Retinal pigment epithelial cell (primary cell): ENCODE measurements around the gene BZW2.
A peak's percentile ranks its signal among the peaks of the same experiment; 100 is the strongest.

Experiments used
- DNase-seq: peaks from one replicate; pipeline ENCODE4 v3.0.0-alpha.2; 2010; ENCODE audit warnings: low read depth
- H3K4me3 ChIP-seq: 2 replicates; pipeline ENCODE4 v1.5.1; 2011; ENCODE audit warnings: mild to moderate bottlenecking, low read length, control low read depth, moderate library complexity
- CTCF ChIP-seq: conservative IDR thresholded peaks from 2 replicates; pipeline ENCODE4 v1.5.1; 2011; ENCODE audit warnings: low read depth, low read length, control low read depth, inconsistent platforms

Gene BZW2

DNA sequence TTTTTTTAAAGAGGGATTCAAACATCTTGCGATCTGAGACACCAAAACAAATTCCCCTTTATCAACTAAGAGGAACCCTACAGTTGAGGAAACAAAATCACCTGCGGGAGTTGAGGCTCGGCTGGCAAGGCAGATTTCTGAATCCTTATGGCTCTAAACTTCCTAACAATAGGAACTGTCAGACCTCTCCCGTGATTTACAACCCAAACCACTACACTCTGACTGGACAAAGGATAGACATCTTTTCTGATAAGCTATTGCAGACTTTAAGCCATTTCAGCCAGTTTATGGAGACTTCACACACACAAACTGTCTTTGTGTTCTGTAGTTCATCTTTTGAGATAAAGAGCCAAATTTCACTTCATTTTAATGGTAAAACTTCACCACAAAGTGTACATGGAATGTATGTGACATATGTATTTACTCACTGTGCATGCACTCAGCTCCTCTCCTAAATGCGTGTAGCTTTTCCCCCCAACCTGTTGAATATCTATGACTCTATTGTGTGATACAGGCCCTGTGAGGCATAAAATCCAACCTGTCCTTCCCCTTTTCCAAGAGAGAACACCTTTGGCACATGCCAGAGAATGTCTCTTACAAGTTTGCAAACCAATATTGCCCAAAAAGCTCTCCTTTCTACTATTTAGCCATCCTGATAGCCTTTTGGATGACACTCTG lies 92.2 kb downstream of the BZW2 start:
- no peak for TF ChIP-seq CTCF
- H3K4me3 ChIP-seq: no peak overlapping the region
- DNase-seq: no peak

DNA sequence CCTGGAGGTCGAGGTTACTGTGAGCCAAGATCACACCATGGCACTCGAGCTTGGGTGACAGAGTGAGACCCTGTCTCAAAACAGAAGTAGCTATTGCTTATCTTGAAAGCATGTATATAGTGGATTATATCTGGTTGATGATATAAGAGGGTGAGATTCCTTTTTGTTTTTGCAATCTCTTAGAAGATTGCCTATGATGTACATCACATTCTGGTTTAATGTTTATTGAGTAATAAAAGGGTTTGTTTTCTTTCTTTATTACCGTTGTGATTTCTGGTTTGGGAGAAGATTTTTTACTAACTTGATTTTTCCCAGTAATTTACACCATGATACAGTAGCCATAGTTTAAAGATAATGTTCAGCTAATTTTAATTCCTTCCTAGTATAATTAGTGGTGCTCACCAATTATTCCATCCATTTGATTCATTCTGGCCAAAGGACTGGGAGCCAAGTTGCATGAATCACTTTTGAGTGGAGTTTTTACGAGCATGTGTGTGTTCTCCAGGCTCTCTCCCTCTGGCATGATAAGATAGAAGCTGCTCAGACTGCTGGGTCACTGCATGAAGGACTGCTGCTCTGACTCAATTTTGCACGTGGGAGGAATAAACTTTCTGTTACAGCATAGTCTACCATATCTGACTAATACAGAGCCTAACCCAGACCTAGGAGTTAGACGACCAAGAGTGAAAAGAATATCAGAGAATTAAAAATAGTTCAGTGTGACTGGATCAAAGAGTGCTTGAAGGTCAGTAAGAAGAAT lies 94.1 kb downstream of the BZW2 start:
- DNase-seq: peak; percentile 76
- no peak overlapping the region for H3K4me3 ChIP-seq

GRCh38 chr7:16740623-16740953 lies 94.6 kb downstream of the BZW2 start:
- H3K4me3 ChIP-seq: no peak overlapping the region
- DNase-seq: no peak
- TF ChIP-seq CTCF: no peak

More for the DNA sequence above, 94.1 kb downstream of the BZW2 start:
- no peak for TF ChIP-seq CTCF

- TF ChIP-seq CTCF: no peak
- DNase-seq: no peak
Measured at GRCh38 chr7:16740996-16741395, 95.0 kb downstream of the BZW2 start.

GRCh38 chr7:16741676-16742075 lies 95.7 kb downstream of the BZW2 start:
- TF ChIP-seq CTCF: no peak
- H3K4me3 ChIP-seq: no peak overlapping the region
- no peak for DNase-seq

More at GRCh38 chr7:16740996-16741395, 95.0 kb downstream of the BZW2 start:
- H3K4me3 ChIP-seq: no peak overlapping the region

GRCh38 chr7:16742547-16742946 lies 96.6 kb downstream of the BZW2 start:
- no peak for TF ChIP-seq CTCF
- no peak for DNase-seq
- H3K4me3 ChIP-seq: no peak overlapping the region

DNA sequence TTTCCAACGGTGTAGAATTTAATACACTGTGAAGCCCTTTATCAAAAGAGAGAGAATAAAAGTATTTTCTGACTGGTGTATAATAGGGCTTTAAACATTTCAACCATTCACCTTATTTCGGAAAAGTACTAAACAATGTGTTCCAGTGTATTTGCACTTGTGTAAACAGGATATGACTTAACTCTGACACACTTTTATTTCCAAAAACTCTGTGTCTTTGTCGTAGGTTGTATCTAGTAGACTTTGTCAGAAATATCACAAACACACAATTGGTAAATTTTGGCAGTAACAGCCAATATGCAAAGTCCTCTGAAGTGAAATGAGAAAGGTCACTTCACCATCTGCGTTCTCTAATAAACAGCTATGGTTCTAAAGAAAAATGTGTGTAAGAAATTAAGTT lies 97.3 kb downstream of the BZW2 start:
- H3K4me3 ChIP-seq: no peak overlapping the region
- TF ChIP-seq CTCF: no peak
- no peak for DNase-seq
